KG1 (cell line): ENCODE data around the gene TMEM98.
"Not testable (repeated sequence)": the region's sequence is repeated elsewhere in the genome, so short reads cannot be mapped to it uniquely, and the experiment has no call there.

Source experiments
- DNase-seq: peaks from one replicate; lab custom pipeline; 2025; lab: John Stamatoyannopoulos, UW

The TMEM98 gene, protein sequence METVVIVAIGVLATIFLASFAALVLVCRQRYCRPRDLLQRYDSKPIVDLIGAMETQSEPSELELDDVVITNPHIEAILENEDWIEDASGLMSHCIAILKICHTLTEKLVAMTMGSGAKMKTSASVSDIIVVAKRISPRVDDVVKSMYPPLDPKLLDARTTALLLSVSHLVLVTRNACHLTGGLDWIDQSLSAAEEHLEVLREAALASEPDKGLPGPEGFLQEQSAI

DNA sequence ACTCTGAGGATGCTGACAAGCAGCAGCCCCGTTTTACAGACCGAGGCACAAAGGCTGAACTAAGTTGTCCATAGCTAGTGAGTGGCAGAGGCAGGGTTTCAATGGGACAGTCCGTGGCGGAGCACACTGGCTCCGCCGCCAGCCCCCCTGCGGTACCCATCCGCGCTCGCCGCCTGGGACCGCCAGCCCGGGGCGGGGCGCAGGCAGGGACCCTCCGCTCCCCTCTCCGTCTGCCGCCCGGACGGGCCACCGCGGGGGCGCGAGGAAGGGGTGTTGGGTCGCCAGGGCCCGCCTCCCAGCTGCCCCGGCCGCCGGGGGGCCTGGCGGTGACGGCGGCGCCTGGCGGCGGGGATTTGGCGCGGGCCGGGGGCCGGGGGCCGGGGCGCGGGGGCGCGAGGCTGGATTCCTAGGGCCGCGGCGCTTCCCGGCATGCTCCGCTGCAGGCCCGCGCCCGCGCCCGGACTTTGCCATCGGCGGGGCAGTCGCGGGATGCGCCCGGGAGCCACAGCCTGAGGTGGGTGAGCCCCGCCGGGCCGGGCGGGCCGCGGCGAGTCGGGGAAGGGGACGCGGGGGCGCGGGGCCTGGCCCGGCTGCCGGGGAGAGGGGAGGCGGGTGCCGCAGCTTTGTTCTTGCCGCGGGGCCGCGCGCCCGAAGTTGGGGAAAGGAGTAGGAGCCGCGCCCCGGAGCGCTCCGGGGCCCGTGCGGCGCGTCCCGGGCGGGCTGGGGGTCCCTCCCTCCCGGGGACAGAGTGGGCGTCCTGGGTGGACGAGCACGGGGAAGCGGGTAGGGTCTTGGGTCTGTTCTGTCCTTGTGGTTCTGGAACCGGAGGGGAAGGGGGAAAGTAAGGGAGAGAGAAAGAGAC, at the start of gene TMEM98:
TMEM98 (plus strand) TSS at position 430 of the 862 bp plus-strand sequence. CDS start 3,376 bp downstream, outside the sequence.
- no peak for DNase-seq

DNA sequence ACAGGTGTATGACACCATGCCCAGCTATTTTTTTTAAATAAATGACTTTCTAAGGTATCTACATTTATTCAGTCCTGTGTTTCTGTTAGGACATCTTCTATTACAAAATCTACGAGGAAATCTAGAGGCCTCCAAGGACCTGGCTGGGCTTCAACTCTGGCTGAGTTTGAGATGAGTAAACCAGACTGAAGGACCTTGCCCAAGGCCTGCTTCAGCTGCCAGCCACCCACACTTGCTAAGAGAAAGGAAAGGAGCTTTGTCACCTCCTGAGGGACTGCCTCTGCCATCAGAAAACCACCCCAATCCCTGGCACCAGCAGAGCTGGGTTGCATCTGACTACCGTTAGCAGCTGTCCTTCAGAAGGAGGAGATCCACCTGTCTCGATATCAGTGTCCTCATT, 49.7 kb upstream of the TMEM98 start:
- DNase-seq, result no peak

DNA sequence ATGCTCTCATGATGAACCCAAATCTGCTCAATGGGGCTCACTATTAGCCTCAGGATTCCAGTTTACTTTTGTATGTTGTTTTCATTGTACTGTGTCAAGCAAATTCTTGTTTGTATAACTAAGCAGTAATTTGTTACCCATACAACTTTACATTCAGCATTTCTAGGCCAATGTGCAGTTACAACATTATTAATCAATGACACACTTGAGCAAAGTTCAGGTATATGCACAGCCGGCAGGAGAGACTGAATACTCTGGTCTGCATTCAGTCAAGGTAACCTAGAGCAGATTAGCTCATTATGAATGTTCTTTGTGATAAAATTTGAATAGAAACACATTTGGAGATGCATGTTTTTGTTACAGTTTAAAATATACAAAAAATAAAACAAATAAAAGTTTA, 48.8 kb upstream of the TMEM98 start:
- DNase-seq, result no peak

DNA sequence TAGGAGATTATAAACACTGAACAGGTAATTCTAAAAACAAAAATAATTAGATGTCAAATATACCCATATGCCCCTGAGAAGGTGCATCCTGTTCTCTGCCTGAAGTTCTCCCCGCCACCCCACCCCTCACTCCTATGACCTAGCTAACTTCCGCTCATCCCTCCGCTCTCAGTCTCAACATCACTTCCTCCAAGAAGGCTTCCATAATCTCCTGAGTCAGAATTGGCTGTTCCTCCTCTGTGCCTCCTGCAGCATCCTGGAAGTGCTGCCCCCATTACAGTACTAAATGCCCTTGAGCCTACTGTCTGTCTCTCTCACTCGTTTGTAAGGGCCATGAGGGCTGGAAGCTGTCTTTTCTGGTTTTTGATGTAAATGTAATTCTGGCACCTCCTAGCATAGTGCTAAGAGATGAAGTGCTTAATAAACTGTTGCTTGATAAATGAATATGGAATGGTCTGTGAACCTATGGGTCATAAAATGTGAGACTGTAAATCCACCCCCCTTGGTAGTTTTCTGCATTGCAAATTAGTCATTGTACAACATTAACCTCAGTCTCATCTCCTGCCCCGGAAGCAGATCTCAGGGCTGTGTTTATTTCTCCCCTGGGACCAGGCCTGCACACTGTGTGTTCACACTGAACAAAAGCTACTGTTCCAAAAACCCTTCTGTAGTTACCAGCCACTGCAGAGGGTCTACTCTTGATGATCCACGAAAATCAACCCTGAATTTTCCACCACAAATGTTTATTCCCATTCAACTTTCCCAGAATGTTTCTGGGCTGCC, 47.1 kb upstream of the TMEM98 start:
- no peak for DNase-seq

DNA sequence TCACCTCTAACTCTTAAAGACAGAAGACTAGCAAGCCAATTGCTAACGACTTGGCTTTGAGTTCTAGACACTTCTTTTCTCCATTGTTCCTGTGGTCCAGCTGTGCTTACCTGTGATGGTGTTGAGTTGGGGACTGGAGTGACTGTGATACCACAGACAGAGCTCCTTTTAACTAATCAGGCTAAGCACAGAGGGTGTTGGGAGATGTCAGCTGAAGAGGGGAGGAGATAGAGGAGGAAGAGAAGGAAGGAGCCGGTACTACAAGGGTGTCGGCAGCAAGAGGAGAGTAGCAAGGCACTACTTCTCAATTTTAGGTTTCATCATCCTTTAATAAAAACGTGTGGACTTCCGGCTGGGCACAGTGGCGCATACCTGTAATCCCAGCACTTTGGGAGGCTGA, 45.9 kb upstream of the TMEM98 start:
- DNase-seq, result no peak

DNA sequence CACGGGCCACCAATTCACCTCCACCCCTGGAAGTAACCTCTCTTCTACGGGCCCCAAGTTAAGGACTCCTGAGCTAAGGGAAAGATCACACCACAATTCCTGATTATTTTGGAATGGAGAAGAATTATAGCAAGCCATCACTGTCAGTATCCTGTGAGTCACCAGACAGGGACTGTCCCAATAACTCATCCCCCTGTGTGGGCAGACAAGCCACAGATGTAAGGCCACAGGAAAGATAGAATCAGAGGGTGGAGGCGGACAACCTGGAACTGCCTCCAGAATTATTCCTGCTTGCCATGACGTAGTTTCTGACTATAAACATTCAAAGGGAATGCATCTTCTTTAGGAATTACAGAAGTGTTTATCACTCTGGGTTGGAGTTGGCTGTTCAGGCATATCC, 45.2 kb upstream of the TMEM98 start:
- no peak for DNase-seq

DNA sequence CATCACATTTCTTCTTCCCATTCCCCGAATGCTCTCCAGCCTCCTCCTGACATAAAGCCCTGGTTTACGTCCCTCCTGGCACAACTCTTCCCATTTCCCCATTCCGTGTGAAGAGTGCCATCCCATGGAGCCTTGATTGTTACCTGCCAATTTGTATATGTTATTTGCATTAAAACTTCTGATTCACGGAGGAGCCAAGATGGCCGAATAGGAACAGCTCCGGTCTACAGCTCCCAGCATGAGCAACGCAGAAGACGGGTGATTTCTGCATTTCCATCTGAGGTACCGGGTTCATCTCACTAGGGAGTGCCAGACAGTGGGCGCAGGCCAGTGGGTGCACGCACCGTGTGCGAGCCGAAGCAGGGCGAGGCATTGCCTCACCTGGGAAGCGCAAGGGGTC, 41.0 kb upstream of the TMEM98 start:
- not testable (repeated sequence) for DNase-seq

DNA sequence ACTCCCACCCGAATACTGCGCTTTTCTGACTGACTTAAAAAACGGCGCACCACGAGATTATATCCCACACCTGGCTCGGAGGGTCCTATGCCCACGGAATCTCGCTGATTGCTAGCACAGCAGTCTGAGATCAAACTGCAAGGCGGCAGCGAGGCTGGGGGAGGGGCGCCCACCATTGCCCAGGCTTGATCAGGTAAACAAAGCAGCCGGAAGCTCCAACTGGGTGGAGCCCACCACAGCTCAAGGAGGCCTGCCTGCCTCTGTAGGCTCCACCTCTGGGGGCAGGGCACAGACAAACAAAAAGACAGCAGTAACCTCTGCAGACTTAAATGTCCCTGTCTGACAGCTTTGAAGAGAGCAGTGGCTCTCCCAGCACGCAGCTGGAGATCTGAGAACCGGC, 40.5 kb upstream of the TMEM98 start:
- not testable (repeated sequence) for DNase-seq

DNA sequence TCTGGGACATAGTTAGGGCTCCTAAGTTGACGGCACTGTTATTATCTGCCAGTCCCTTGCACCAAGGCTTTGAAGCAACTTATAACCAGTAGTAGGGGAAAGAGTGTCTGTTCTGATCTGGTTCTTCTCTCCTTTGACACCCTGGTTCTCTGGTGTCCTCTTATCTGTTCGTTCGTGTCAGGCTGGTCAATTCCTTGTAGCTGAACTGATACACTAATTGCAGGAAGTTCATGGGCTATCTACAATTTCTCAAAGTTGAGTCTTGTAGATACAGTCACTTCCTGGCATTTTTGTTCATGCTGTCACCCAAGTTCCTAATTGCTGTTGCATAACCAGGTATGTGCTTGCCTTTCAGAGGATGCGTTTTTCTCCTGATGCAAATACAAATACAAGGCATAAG, 33.7 kb upstream of the TMEM98 start:
- no peak for DNase-seq

DNA sequence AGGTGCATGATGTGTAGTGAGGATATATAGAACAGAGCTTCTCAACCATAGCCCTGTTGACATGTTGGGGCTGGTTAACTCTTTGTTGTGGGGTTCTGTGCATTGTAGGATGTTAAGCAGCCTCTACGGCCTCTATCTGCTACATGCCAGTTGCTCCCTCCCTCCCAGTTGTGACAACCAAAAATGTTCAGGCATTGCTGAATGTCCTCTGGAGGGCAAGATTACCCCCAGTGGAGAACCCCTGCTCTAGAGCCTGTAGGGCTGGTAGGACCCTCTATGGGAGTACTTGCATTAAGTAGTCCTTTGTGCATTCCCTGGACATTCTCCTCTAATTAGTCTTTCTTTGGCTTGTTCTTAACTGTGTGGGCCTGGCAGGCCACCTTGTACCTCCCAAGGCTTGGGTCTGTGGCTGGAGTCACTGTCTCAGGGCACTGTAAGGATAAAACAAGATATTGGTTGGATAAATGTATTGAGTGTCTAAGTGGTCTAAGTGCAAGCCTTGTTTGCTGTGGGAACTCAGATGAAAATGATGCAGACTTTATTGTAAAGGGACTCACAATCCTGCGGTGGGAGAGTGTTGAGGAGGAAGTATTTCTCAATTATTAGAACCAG, 31.2 kb upstream of the TMEM98 start:
- DNase-seq, result no peak

DNA sequence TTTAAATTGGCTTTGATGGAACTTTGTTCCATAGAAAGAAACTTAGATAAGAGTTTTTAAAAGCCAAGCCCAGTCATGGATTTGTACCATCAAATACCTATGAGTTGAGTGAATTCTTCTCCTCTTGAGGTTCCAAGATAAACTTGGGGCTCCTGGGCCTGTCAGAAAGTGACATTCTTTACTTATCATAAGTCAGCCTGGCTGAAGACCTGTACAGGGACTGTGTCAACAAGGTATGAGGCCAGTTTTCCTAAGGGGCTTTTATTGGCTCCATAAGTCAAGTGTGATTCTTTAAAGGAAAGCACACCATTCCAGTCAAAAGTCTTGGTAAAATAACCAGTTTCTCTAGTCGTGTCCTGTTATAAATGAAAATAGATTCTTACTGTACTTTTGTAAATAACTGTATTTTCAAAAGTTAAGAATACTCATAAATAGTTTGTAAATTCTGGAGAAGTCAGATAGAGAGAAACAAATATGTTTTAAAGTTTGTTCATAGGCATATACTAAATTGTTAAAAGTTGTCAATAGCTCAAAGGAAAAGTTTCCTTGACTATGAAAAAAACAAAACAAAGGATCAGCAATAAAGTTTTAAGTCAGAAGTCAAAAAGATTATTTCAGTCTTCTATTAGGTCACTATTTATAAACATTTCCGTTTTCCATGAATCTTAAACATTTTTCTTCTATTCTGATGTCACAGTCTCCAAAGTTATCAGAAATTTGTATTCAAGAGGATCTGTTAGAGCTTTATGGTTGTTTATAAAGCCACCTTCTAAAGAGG, 28.5 kb upstream of the TMEM98 start:
- DNase-seq, result no peak

DNA sequence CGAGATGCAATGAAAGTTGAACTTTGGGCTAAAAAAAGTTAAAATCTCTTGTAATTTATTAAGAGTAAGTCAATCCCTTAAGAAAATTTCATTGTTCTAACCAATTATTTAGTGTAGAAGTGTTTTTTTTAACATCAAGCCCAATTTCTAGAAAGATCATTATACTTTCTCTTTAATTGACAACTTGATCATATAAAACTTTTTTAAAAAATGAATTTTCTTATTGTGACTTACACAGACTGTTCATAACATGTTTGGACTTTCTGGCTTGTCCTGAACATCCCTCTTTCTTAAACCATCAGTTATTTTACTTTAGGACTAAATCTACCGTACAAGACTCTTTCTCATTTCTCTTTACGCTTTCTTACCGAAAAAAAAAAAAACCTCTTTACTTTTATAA, 26.2 kb upstream of the TMEM98 start:
- no peak for DNase-seq

DNA sequence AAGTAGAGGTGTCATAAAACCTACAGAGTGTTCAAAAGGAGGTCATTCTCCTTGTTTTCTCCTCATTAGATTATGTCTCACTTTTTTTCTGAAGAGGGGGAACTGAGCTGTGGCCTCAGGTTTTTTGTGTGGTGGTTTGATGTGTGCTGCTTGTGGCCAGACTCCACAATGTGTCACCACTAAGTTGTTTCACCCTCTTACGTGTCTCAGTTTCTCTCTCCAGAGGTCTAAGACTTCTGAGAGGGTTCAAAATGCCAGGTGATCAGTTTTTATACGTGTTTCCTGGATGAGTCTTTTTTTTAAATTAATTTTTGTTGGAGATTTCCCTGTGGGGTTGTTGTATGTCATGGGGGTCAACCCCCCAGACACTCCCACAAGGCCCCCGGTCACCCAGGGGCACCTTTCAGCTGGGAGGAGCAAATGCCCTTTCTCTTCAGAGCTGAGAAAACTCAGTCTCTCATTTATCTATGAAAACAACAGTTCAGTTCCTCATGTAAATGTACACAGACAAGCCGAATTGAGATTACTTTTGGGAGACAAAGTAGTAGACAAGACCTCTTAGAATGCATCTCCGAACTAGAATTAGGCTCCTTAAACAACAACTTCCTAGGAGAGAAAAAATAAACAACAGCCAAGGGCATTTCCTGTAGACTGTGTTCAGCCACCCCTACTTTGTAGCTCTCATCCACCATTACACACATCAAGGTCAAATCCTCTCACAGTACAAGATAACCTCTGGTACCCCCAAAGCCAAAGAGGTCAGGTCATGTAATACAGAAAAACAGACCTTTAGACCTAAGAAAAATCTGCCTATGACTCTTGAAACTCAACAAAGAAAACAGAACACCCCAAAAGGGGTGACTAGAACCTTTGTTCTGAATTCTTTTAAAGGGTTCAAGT, 23.9 kb upstream of the TMEM98 start:
- DNase-seq, result no peak

DNA sequence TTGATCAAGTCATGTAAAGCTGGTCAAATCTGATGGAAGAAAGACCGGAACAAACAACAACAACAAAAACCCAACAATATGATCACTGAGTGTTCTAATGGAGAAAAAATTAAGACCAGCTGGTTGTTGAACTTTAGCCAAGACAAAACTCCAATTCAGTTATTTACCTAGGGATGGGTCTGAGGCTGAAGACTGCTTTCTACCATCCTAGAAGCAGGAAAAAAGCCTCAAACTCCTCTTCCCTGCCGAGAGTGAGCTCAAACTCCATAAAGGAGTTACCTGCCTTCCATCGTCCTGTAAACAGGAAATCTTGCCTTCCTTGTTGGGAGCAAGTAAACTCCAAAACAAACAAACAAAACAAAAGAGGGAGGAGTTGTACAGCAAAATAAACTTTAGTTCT, 23.1 kb upstream of the TMEM98 start:
- DNase-seq, result no peak

DNA sequence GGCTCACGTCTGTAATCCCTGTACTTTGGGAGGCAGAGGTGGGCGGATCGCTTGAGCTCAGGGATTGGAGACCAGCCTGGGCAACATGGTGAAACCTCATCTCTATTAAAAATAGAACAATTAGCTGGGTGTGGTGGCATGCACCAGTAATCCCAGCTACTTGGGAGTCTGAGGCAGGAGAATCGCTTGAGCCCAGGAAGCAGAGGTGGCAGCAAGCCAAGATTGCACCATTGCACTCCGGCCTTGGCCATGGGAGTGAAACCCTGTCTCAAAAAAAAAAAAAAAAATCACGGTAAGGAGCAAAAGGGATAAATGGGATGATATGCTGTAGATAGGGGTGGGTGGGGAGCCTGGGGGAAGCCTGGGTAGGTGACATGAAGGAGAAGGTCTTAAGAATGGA, 20.4 kb upstream of the TMEM98 start:
- no peak for DNase-seq

DNA sequence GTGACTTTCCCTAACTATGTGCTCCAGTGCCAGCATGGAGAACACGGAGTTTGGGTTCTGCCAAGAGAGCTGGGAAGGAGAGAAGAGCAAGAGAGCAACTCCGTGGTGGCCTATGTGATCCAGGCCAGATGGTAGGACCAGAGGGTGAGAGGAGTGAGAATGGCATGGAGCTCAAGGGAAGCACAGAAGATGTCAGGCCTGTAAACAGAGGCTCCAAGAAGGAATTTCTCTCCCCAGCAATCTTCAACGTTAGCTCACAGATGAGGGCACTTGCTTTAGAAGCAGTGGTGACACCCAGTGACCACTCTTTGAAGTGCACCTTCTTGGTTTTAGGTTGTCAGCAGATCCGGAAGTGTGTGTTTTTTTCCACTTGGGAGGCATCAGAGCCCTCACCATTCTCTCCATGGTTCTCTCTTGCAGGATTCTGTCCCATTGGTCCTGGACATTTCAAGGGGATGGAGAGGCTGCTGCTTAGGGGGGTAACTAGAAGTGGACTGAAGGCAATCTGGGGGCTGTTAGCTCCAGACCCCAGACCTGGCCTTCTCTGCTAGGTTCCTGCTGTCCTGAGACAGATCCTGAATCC, 18.1 kb upstream of the TMEM98 start:
- no peak for DNase-seq

DNA sequence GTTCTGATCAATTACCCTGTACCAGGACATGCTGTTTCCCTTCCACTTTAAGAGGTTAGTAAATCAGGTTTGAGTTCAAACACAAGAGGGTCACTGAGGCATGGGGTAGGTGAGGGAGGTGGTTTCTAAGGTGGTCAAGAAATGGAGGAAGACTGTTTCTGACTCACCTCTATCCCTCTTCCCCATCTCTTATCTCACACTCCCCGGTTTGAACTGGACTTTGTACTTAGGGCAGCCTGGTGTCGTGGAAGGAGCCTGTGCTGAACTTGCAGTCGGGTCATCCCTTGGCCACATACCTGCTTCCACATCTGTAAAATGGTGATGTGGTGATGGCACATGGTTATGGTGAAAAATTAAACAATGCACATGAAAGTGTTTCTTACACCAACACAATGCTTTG, 17.2 kb upstream of the TMEM98 start:
- no peak for DNase-seq

DNA sequence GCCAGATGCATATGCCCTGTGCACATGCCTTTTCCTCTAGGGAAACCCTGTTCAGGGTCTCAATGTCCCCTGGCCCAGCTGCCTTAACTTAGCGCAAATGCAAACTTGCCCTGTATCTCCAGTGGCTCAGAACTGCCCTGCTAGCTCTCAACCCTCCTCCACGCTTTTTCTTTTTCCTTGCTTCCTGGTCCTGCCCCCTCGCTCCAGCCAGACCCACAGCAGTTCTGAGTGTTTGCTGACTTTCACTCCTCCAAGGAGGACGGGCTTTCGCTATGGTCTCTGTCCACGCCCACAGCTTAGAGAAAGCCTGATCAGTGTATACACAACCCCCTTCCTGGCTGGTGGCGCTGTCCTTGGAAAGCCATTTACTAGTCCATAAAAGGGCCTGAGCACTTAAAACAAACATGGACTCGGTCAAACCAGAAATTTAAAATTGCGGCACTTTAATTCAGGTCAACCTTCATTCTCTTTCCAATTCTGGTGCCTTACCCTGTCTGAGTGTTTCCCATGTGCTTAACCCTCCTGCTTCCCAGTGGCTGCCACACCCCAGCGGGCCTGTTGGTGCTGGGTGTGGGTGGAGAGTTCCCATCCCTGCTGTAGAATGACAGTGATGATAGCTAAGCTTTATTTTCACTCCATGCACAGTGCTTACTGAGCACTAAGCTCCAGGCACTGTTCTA, 15.6 kb upstream of the TMEM98 start:
- no peak for DNase-seq

DNA sequence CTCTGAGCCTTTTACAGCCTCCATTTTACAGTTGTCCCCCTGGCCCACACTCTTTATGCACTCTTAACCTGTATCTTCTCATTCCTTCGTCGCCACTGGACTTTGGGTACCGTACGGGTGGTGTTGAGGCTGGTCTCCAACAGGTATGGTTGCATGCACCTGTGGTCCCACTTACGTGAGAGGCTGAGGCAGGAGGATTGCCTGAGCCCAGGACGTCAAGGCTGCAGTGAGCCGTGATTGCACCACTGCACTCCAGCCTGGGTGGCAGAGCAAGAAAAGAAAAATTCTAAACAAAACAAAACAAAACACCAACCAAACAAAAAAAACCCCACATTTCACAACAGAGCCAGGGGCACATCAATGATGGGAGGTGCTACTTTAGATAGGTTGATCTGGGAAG, 14.4 kb upstream of the TMEM98 start:
- DNase-seq, result no peak

DNA sequence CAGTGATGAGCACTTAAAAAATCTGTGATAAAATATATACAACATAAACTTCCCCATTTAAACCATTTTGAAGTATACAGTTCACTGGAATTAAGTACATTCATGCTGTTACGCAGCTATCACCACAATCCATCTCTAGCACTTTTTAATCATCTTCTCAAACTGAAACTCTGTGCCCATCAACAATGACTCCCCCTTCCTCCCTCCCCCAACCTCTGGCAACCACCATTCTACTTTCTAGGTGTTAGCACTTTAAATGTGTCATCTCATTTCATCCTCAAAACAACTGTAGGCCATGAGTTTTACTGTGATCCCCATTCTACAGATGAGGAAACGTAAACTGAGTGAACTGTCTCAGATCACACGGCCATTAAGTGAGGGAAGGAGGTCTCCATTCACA, 13.8 kb upstream of the TMEM98 start:
- DNase-seq, result no peak
